CD14-positive monocyte (primary cell): Measurements from ENCODE around the gene ABCC3. TPM values are rescaled to one million over a fixed set of nuclear protein-coding genes. Genes with fewer than 3 reads are reported as not detected.
A peak's percentile ranks its signal among the peaks of the same experiment; 100 is the strongest.

Experiments used
- DNase-seq, 3 donors: peaks; one replicate each; pipeline ENCODE4 v3.0.0-alpha.2; 2011 to 2022
- H2AFZ ChIP-seq: 2 replicates; pipeline ENCODE4 v1.6.0; 2012; ENCODE audit warnings: mild to moderate bottlenecking, low read depth, low read length, inconsistent platforms; ENCODE audit not compliant: insufficient read depth, poor library complexity, severe bottlenecking
- H3K27ac ChIP-seq, 2 donors: 1 replicate in 1 of 2; 2 replicates in 1 of 2; pipeline ENCODE4 v1.5.1; 2012 to 2013; ENCODE audit warnings: low read length in 2 of 2, control low read depth in 1 of 2, inconsistent platforms in 1 of 2, low read depth in 1 of 2, mild to moderate bottlenecking in 1 of 2
- H3K27me3 ChIP-seq, 2 donors: one replicate each; pipeline versions ENCODE4 v1.6.0 to v1.6.1; 2011 to 2013; ENCODE audit warnings: low read length in 2 of 2; ENCODE audit not compliant: control insufficient read depth in 2 of 2, insufficient read depth in 2 of 2
- H3K36me3 ChIP-seq, 2 donors: replicated peaks in 1 of 2; 1 replicate in 1 of 2; 2 replicates in 1 of 2; pipeline versions ENCODE4 v1.5.1 to v1.6.1; 2012 to 2013; ENCODE audit warnings: low read length in 2 of 2, control low read depth in 1 of 2, inconsistent platforms in 1 of 2, mild to moderate bottlenecking in 1 of 2; ENCODE audit not compliant: insufficient read depth in 2 of 2, control insufficient read depth in 1 of 2
- H3K4me1 ChIP-seq, 2 donors: 1 replicate in 1 of 2; 2 replicates in 1 of 2; pipeline versions ENCODE4 v1.5.1 to v1.6.1; 2012 to 2013; ENCODE audit warnings: low read length in 2 of 2, control low read depth in 1 of 2, inconsistent platforms in 1 of 2, mild to moderate bottlenecking in 1 of 2, moderate library complexity in 1 of 2; ENCODE audit not compliant: insufficient read depth in 2 of 2, control insufficient read depth in 1 of 2
- H3K4me2 ChIP-seq: replicated peaks from 2 replicates; pipeline ENCODE3; 2012; ENCODE audit warnings: low read length, moderate library complexity, mild to moderate bottlenecking; ENCODE audit not compliant: poor library complexity, severe bottlenecking; ENCODE audit errors: extremely low read depth
- H3K4me3 ChIP-seq, 3 experiments: fragments of 200-600 bp in 1 of 3; sonication (generic) in 1 of 3; replicated peaks in 1 of 3; 1 replicate in 2 of 3; 2 replicates in 1 of 3; pipeline ENCODE4 v1.5.1; 2011 to 2013; ENCODE audit warnings: low read length in 3 of 3, mild to moderate bottlenecking in 3 of 3, control low read depth in 2 of 3, low read depth in 2 of 3, inconsistent platforms in 1 of 3, moderate library complexity in 1 of 3
- H3K79me2 ChIP-seq: 2 replicates; pipeline ENCODE4 v1.6.0; 2012; ENCODE audit warnings: mild to moderate bottlenecking, control low read depth, inconsistent platforms, low read length, moderate library complexity; ENCODE audit not compliant: insufficient read depth
- H3K9ac ChIP-seq: 2 replicates; pipeline ENCODE4 v1.6.0; 2017; ENCODE audit warnings: low read length, mild to moderate bottlenecking; ENCODE audit not compliant: insufficient read depth, poor library complexity, severe bottlenecking
- H3K9me3 ChIP-seq, 2 donors: replicated peaks in 1 of 2; 1 replicate in 1 of 2; 2 replicates in 1 of 2; pipeline versions ENCODE4 v1.5.1 to v1.6.1; 2012 to 2013; ENCODE audit warnings: low read length in 2 of 2, control low read depth in 1 of 2; ENCODE audit not compliant: control insufficient read depth in 1 of 2, insufficient read depth in 1 of 2
- H4K20me1 ChIP-seq: 2 replicates; pipeline ENCODE4 v1.6.0; 2012; ENCODE audit warnings: mild to moderate bottlenecking, low read length, control low read depth, moderate library complexity; ENCODE audit not compliant: insufficient read depth
- H3K27ac Mint-ChIP-seq, 7 donors: one replicate each; pipeline ENCODE4 v1.8.0; 2020; ENCODE audit warnings: mild to moderate bottlenecking in 7 of 7, mixed read lengths in 7 of 7, moderate library complexity in 6 of 7, inconsistent platforms in 2 of 7
- H3K27me3 Mint-ChIP-seq, 3 donors: one replicate each; pipeline ENCODE4 v1.8.0; 2021 to 2022; ENCODE audit warnings: low read depth in 3 of 3, mild to moderate bottlenecking in 3 of 3, mixed read lengths in 3 of 3, moderate library complexity in 3 of 3, inconsistent platforms in 1 of 3
- H3K36me3 Mint-ChIP-seq, 2 donors: one replicate each; pipeline ENCODE4 v1.8.0; 2020; ENCODE audit warnings: mixed read lengths in 2 of 2, inconsistent platforms in 1 of 2, mild to moderate bottlenecking in 1 of 2
- H3K4me1 Mint-ChIP-seq: one replicate; pipeline ENCODE4 v1.8.0; 2020; ENCODE audit warnings: mild to moderate bottlenecking, mixed read lengths
- H3K4me3 Mint-ChIP-seq, 2 donors: one replicate each; pipeline ENCODE4 v1.8.0; 2020; ENCODE audit warnings: mild to moderate bottlenecking in 2 of 2, mixed read lengths in 2 of 2, moderate library complexity in 1 of 2
- H3K9me3 Mint-ChIP-seq, 7 donors: one replicate each; pipeline ENCODE4 v1.8.0; 2020 to 2022; ENCODE audit warnings: mixed read lengths in 7 of 7, mild to moderate bottlenecking in 6 of 7, moderate library complexity in 6 of 7, inconsistent platforms in 2 of 7
- WGBS: methylation state at CpG from one replicate; pipeline ENCODE4 v1.1.5; 2013; ENCODE audit warnings: missing lambda C conversion rate; ENCODE audit not compliant: insufficient coverage; 5-methylcytosine and 5-hydroxymethylcytosine counted together
- intact Hi-C, 2 donors: fragments of 100-400 bp; cut with micrococcal nuclease; formaldehyde crosslinking; loops; one replicate each; pipeline versions ENCODE4 v1.15.0 to v1.15.1; 2023
- polyA plus RNA-seq, 3 donors: library from polyadenylated mRNA; depleted of rRNA in 1 of 3; unstranded in 2 of 3; stranded (reverse) in 1 of 3; fragments of 300-500 nt in 2 of 3; fragments of >200 nt in 1 of 3; fragmentation: Illumina TruSeq in 2 of 3; gene quantifications; 1 replicate in 2 of 3; 2 replicates in 1 of 3; pipeline ENCODE4 v1.2.3, GENCODE V29; 2012 to 2021
- TF ChIP-seq, protein P1 (sequence below): fragments of 200-600 bp; IDR thresholded peaks from one replicate; pipeline ENCODE4 v1.8.0; 2022; ENCODE audit warnings: antibody characterized with exemption, mild to moderate bottlenecking

ABCC3 gene
- polyA plus RNA-seq, 3 donors: 2.7 to 74.5 (median 11.4) TPM

DNA sequence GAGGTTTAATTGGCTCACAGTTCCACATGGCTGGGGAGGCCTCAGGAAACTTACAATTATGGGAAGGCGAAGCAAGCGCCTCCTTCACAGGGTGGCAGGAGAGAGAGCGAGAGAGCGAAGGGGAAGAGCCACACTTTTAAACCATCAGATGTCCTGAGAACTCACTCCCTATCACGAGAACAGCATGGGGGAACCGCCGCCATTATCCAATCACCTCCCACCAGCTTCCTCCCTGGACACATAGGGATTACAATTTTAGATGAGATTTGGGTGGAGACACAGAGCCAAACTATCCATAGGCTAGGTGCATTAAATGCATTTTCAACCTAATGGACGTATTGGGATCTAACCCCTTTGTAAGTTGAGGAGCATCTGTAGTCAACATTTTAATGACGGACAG is 78.0 kb downstream of the ABCC3 start:
- no peaks in the 10 kb centered on the region for H3K27me3 ChIP-seq
- H3K27me3 Mint-ChIP-seq: no peaks in the 10 kb centered on the region
- H2AFZ ChIP-seq: no peak overlapping the region
- no peaks in the 10 kb centered on the region for H3K36me3 ChIP-seq
- peaks cover 40% of the 10 kb centered on the region for H3K4me1 Mint-ChIP-seq
- 89% methylated on average over 2 of the region's 9 CpGs for WGBS
- no peaks in the 10 kb centered on the region for H3K9me3 ChIP-seq
- H3K4me1 ChIP-seq: peaks cover 39 to 48% of the 10 kb centered on the region in 2 donors
- H3K4me3 ChIP-seq: no peak overlapping the region
- no peaks in the 10 kb centered on the region for H3K9me3 Mint-ChIP-seq
- peaks cover 4% of the 10 kb centered on the region for H3K79me2 ChIP-seq
- no peak overlapping the region for H3K4me2 ChIP-seq
- no peak overlapping the region for H3K9ac ChIP-seq
- H3K27ac Mint-ChIP-seq: no peak overlapping the region
- TF ChIP-seq, protein P1, sequence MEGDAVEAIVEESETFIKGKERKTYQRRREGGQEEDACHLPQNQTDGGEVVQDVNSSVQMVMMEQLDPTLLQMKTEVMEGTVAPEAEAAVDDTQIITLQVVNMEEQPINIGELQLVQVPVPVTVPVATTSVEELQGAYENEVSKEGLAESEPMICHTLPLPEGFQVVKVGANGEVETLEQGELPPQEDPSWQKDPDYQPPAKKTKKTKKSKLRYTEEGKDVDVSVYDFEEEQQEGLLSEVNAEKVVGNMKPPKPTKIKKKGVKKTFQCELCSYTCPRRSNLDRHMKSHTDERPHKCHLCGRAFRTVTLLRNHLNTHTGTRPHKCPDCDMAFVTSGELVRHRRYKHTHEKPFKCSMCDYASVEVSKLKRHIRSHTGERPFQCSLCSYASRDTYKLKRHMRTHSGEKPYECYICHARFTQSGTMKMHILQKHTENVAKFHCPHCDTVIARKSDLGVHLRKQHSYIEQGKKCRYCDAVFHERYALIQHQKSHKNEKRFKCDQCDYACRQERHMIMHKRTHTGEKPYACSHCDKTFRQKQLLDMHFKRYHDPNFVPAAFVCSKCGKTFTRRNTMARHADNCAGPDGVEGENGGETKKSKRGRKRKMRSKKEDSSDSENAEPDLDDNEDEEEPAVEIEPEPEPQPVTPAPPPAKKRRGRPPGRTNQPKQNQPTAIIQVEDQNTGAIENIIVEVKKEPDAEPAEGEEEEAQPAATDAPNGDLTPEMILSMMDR: no peak
- no peaks in the 10 kb centered on the region for H4K20me1 ChIP-seq
- no peak overlapping the region for H3K27ac ChIP-seq
- H3K4me3 Mint-ChIP-seq: no peak overlapping the region
- intact Hi-C loops: no loop called here
- no peak for DNase-seq
- H3K36me3 Mint-ChIP-seq: no peaks in the 10 kb centered on the region

DNA sequence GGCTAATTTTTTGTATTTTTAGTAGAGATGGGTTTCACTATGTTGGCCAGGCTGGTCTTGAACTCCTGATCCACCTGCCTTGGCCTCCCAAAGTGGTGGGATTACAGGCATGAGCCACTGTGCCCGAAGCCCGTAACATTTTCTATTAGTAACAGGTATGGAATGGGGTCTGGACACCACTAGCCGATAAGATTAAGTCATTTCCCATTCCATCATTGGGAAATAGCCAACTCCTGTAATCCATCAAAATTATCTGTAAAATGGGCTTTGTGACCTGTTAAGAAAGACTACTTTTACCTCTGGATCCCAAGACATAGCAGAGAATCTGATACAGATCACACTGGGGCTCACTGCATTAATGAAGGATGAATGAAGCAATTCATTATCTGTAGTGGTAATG is 80.8 kb downstream of the ABCC3 start:
- Mint-ChIP-seq H3K36me3 (no peaks in the 10 kb centered on the region), H3K27me3 (no peaks in the 10 kb centered on the region), H3K9me3 (no peaks in the 10 kb centered on the region), H3K4me3 (no peak overlapping the region), H3K4me1 (peaks cover 26% of the 10 kb centered on the region), H3K27ac (peak overlapping the region; percentile 41 to 94 (median 91))
- intact Hi-C loops: loop anchor here in 1 of 2 donors (5.0 kb wide), 1 partner anchor 547 kb away; the partner anchor contains the start of genes MBTD1 and UTP18
- DNase-seq: no peak
- no peaks in the 10 kb centered on the region for H3K27me3 ChIP-seq
- no peak overlapping the region for H3K4me2 ChIP-seq
- peaks cover 5% of the 10 kb centered on the region for H4K20me1 ChIP-seq
- TF ChIP-seq, protein P1: no peak
- H3K9ac ChIP-seq: no peak overlapping the region
- H3K27ac ChIP-seq: peak overlapping the region in 1 of 2 donors; percentile 83
- no peaks in the 10 kb centered on the region for H3K9me3 ChIP-seq
- peaks cover 17% of the 10 kb centered on the region for H3K79me2 ChIP-seq
- no peak overlapping the region for H2AFZ ChIP-seq
- H3K36me3 ChIP-seq: no peaks in the 10 kb centered on the region
- H3K4me1 ChIP-seq: peaks cover 25 to 35% of the 10 kb centered on the region in 2 donors
- no peak overlapping the region for H3K4me3 ChIP-seq
- no CpG with 5 or more reads among the region's 3 CpGs for WGBS
